ENCODE results near the gene CLSTN1.

DNA sequence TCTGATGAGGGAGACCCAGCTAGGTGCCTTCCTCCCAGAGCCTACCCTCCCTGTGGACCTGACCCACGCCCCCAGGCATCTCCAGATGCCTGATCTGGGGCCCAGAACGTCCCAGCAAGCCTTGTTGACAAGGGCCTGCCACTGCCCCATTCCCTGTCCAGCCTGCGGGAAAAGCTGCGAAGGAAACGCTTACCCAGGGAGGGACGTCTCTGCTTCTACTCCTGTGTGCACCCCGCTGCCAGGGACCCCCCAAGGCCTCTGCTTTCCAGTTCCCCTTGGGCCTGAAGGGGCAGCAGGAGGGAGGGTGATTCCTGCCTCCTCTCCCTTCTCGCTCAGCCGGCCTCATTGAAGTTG, 11.6 kb upstream of the CLSTN1 start:
- TF ChIP-seq, protein P1, sequence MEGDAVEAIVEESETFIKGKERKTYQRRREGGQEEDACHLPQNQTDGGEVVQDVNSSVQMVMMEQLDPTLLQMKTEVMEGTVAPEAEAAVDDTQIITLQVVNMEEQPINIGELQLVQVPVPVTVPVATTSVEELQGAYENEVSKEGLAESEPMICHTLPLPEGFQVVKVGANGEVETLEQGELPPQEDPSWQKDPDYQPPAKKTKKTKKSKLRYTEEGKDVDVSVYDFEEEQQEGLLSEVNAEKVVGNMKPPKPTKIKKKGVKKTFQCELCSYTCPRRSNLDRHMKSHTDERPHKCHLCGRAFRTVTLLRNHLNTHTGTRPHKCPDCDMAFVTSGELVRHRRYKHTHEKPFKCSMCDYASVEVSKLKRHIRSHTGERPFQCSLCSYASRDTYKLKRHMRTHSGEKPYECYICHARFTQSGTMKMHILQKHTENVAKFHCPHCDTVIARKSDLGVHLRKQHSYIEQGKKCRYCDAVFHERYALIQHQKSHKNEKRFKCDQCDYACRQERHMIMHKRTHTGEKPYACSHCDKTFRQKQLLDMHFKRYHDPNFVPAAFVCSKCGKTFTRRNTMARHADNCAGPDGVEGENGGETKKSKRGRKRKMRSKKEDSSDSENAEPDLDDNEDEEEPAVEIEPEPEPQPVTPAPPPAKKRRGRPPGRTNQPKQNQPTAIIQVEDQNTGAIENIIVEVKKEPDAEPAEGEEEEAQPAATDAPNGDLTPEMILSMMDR (IDR thresholded peaks at IDR 0.05), result no peak
- TF ChIP-seq ZNF121 (CRISPR knock-in tag; IDR thresholded peaks at IDR 0.05) (no peak), TEAD4 (CRISPR knock-in tag; IDR thresholded peaks at IDR 0.05) (no peak)
- TF ChIP-seq, protein P2, sequence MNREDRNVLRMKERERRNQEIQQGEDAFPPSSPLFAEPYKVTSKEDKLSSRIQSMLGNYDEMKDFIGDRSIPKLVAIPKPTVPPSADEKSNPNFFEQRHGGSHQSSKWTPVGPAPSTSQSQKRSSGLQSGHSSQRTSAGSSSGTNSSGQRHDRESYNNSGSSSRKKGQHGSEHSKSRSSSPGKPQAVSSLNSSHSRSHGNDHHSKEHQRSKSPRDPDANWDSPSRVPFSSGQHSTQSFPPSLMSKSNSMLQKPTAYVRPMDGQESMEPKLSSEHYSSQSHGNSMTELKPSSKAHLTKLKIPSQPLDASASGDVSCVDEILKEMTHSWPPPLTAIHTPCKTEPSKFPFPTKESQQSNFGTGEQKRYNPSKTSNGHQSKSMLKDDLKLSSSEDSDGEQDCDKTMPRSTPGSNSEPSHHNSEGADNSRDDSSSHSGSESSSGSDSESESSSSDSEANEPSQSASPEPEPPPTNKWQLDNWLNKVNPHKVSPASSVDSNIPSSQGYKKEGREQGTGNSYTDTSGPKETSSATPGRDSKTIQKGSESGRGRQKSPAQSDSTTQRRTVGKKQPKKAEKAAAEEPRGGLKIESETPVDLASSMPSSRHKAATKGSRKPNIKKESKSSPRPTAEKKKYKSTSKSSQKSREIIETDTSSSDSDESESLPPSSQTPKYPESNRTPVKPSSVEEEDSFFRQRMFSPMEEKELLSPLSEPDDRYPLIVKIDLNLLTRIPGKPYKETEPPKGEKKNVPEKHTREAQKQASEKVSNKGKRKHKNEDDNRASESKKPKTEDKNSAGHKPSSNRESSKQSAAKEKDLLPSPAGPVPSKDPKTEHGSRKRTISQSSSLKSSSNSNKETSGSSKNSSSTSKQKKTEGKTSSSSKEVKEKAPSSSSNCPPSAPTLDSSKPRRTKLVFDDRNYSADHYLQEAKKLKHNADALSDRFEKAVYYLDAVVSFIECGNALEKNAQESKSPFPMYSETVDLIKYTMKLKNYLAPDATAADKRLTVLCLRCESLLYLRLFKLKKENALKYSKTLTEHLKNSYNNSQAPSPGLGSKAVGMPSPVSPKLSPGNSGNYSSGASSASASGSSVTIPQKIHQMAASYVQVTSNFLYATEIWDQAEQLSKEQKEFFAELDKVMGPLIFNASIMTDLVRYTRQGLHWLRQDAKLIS (CRISPR knock-in tag; IDR thresholded peaks at IDR 0.05; ENCODE audit: borderline replicate concordance), result no peak
- TF ChIP-seq, protein P3, sequence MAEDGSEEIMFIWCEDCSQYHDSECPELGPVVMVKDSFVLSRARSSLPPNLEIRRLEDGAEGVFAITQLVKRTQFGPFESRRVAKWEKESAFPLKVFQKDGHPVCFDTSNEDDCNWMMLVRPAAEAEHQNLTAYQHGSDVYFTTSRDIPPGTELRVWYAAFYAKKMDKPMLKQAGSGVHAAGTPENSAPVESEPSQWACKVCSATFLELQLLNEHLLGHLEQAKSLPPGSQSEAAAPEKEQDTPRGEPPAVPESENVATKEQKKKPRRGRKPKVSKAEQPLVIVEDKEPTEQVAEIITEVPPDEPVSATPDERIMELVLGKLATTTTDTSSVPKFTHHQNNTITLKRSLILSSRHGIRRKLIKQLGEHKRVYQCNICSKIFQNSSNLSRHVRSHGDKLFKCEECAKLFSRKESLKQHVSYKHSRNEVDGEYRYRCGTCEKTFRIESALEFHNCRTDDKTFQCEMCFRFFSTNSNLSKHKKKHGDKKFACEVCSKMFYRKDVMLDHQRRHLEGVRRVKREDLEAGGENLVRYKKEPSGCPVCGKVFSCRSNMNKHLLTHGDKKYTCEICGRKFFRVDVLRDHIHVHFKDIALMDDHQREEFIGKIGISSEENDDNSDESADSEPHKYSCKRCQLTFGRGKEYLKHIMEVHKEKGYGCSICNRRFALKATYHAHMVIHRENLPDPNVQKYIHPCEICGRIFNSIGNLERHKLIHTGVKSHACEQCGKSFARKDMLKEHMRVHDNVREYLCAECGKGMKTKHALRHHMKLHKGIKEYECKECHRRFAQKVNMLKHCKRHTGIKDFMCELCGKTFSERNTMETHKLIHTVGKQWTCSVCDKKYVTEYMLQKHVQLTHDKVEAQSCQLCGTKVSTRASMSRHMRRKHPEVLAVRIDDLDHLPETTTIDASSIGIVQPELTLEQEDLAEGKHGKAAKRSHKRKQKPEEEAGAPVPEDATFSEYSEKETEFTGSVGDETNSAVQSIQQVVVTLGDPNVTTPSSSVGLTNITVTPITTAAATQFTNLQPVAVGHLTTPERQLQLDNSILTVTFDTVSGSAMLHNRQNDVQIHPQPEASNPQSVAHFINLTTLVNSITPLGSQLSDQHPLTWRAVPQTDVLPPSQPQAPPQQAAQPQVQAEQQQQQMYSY (CRISPR knock-in tag; IDR thresholded peaks at IDR 0.05), result no peak
